HEK293 (cell line): ENCODE results near the gene ARNT2.

Source experiments
- CTCF ChIA-PET: fragments of 350-600 bp; formaldehyde crosslinking; extraction: SDS; loops from one replicate; lab custom pipeline; 2021; ENCODE audit warnings: antibody characterized with exemption; lab: Yijun Ruan, JAX
- POLR2A ChIA-PET: fragments of 300-600 bp; formaldehyde crosslinking; extraction: SDS; loops from one replicate; lab custom pipeline; 2020; ENCODE audit warnings: antibody characterized with exemption, inconsistent platforms; lab: Yijun Ruan, JAX
- H3K27ac ChIP-seq: fragments of 200-500 bp; sonication (Bioruptor generic); 2 replicates; pipeline ENCODE4 v1.5.1; 2014; ENCODE audit warnings: low read depth, low read length, control low read depth, inconsistent platforms; ENCODE audit errors: extremely low read depth
- H3K36me3 ChIP-seq, 2 experiments: fragments of 200-500 bp in 1 of 2; sonication (Bioruptor generic) in 1 of 2; 1 replicate in 1 of 2; 2 replicates in 1 of 2; pipeline ENCODE4 v1.5.1; 2014 to 2017; ENCODE audit warnings: inconsistent platforms in 2 of 2, low read length in 2 of 2; ENCODE audit not compliant: control insufficient read depth in 2 of 2, insufficient read depth in 1 of 2
- H3K4me1 ChIP-seq: fragments of 200-500 bp; sonication (Bioruptor generic); 2 replicates; pipeline ENCODE4 v1.5.1; 2014; ENCODE audit warnings: mild to moderate bottlenecking, low read length, inconsistent platforms; ENCODE audit not compliant: control insufficient read depth, insufficient read depth
- H3K4me3 ChIP-seq: 2 replicates; pipeline ENCODE4 v1.5.1; 2011; ENCODE audit warnings: low read depth, mild to moderate bottlenecking, control low read depth, low read length, moderate library complexity
- H3K9me3 ChIP-seq: fragments of 200-500 bp; sonication (Bioruptor generic); 2 replicates; pipeline ENCODE4 v1.5.1; 2014; ENCODE audit warnings: low read depth, low read length, inconsistent platforms; ENCODE audit not compliant: control insufficient read depth, insufficient read depth
- CTCF ChIP-seq: fragments of 450-650 bp; formaldehyde crosslinking; IDR thresholded peaks from 2 replicates; pipeline ENCODE4 v1.5.1; 2016; ENCODE audit warnings: missing biosample characterization, missing genetic modification characterization
- EGR2 ChIP-seq: fragments of 450-650 bp; formaldehyde crosslinking; IDR thresholded peaks from 2 replicates; pipeline ENCODE4 v1.5.1; 2016; ENCODE audit warnings: low read depth, missing biosample characterization, missing genetic modification characterization
- HOXC10 ChIP-seq: sonication (generic); formaldehyde crosslinking; IDR thresholded peaks from 2 replicates; pipeline ENCODE4 v1.8.1; 2023; ENCODE audit warnings: mild to moderate bottlenecking, missing genetic modification reagents
- HOXD13 ChIP-seq: sonication (generic); formaldehyde crosslinking; IDR thresholded peaks from 2 replicates; pipeline ENCODE4 v1.8.0; 2022; ENCODE audit warnings: missing genetic modification reagents, borderline replicate concordance
- KLF7 ChIP-seq: fragments of 450-650 bp; formaldehyde crosslinking; IDR thresholded peaks from 2 replicates; pipeline ENCODE4 v1.5.1; 2016; ENCODE audit warnings: missing biosample characterization, missing genetic modification characterization, borderline replicate concordance
- PRDM1 ChIP-seq: fragments of 450-650 bp; formaldehyde crosslinking; IDR thresholded peaks from 2 replicates; pipeline ENCODE4; 2016; ENCODE audit warnings: missing biosample characterization, missing genetic modification characterization
- ZBTB26 ChIP-seq: fragments of 450-650 bp; formaldehyde crosslinking; optimal IDR thresholded peaks from 2 replicates; pipeline ENCODE3; 2016; ENCODE audit warnings: missing biosample characterization, mild to moderate bottlenecking, missing genetic modification characterization
- ZNF112 ChIP-seq: fragments of 450-650 bp; formaldehyde crosslinking; IDR thresholded peaks from 2 replicates; pipeline ENCODE4 v1.5.0; 2017; ENCODE audit warnings: missing biosample characterization, missing genetic modification characterization
- ZNF16 ChIP-seq: fragments of 450-650 bp; formaldehyde crosslinking; IDR thresholded peaks from 2 replicates; pipeline ENCODE4 v1.5.1; 2016; ENCODE audit warnings: low read depth, missing biosample characterization, missing genetic modification characterization
- ZNF23 ChIP-seq: fragments of 450-650 bp; formaldehyde crosslinking; IDR thresholded peaks from 2 replicates; pipeline ENCODE4 v1.5.1; 2016; ENCODE audit warnings: missing biosample characterization, missing genetic modification characterization, borderline replicate concordance
- ZNF239 ChIP-seq: fragments of 450-650 bp; formaldehyde crosslinking; IDR thresholded peaks from 2 replicates; pipeline ENCODE4 v1.5.1; 2016; ENCODE audit warnings: missing biosample characterization, missing genetic modification characterization
- ZNF248 ChIP-seq: fragments of 450-650 bp; formaldehyde crosslinking; IDR thresholded peaks from 2 replicates; pipeline ENCODE4 v1.5.1; 2017; ENCODE audit warnings: missing biosample characterization, missing genetic modification characterization
- ZNF26 ChIP-seq: fragments of 450-650 bp; formaldehyde crosslinking; IDR thresholded peaks from 2 replicates; pipeline ENCODE4 v1.5.1; 2016; ENCODE audit warnings: missing biosample characterization, missing genetic modification characterization
- ZNF280D ChIP-seq: fragments of 450-650 bp; formaldehyde crosslinking; IDR thresholded peaks from 2 replicates; pipeline ENCODE4 v1.5.1; 2016; ENCODE audit warnings: missing biosample characterization, missing genetic modification characterization
- ZNF335 ChIP-seq: fragments of 450-650 bp; formaldehyde crosslinking; conservative IDR thresholded peaks from 2 replicates; pipeline ENCODE4 v1.5.1; 2016; ENCODE audit warnings: missing biosample characterization, missing genetic modification characterization
- ZNF529 ChIP-seq: fragments of 450-650 bp; formaldehyde crosslinking; IDR thresholded peaks from 2 replicates; pipeline ENCODE4 v1.5.1; 2017; ENCODE audit warnings: missing genetic modification characterization, missing biosample characterization; ENCODE audit not compliant: insufficient replicate concordance
- ZNF530 ChIP-seq: fragments of 450-650 bp; formaldehyde crosslinking; IDR thresholded peaks from 2 replicates; pipeline ENCODE4 v1.5.1; 2016; ENCODE audit warnings: low read depth, missing biosample characterization, missing genetic modification characterization
- ZNF544 ChIP-seq: fragments of 450-650 bp; formaldehyde crosslinking; IDR thresholded peaks from 2 replicates; pipeline ENCODE4 v1.5.0; 2017; ENCODE audit warnings: missing biosample characterization, missing genetic modification characterization
- ZNF623 ChIP-seq: fragments of 450-650 bp; formaldehyde crosslinking; IDR thresholded peaks from 2 replicates; pipeline ENCODE4 v1.5.1; 2016; ENCODE audit warnings: missing biosample characterization, missing genetic modification characterization
- ZNF664 ChIP-seq: fragments of 450-650 bp; formaldehyde crosslinking; IDR thresholded peaks from 2 replicates; pipeline ENCODE4 v1.5.1; 2016; ENCODE audit warnings: missing biosample characterization, missing genetic modification characterization
- ZNF776 ChIP-seq: fragments of 450-650 bp; formaldehyde crosslinking; IDR thresholded peaks from 2 replicates; pipeline ENCODE4 v1.5.0; 2017; ENCODE audit warnings: missing biosample characterization, missing genetic modification characterization, borderline replicate concordance
- ZNF777 ChIP-seq: fragments of 450-650 bp; formaldehyde crosslinking; IDR thresholded peaks from 2 replicates; pipeline ENCODE4 v1.5.1; 2017; ENCODE audit warnings: missing biosample characterization, missing genetic modification characterization, borderline replicate concordance
- ZNF837 ChIP-seq: fragments of 450-650 bp; formaldehyde crosslinking; IDR thresholded peaks from 2 replicates; pipeline ENCODE4 v1.5.1; 2016; ENCODE audit warnings: missing biosample characterization, missing genetic modification characterization
- ZXDB ChIP-seq: fragments of 450-650 bp; formaldehyde crosslinking; IDR thresholded peaks from 2 replicates; pipeline ENCODE4 v1.5.1; 2016; ENCODE audit warnings: missing biosample characterization, missing genetic modification characterization

ARNT2 gene

GRCh38 chr15:80441714-80442113 lies 37.5 kb downstream of the ARNT2 start:
- Histone ChIP-seq H3K4me1 (no peaks in the 10 kb centered on the region), H3K36me3 (no peaks in the 10 kb centered on the region; a peak in 1 of 3 replicates), H3K27ac (no peak overlapping the region), H3K9me3 (no peaks in the 10 kb centered on the region), H3K4me3 (no peak overlapping the region)
- POLR2A ChIA-PET: no interaction called here
- TF ChIP-seq ZNF837 (tag by site-specific recombination) (no peak), ZNF776 (tag by site-specific recombination) (no peak), ZNF16 (tag by site-specific recombination) (no peak), CTCF (no peak), ZNF664 (tag by site-specific recombination) (no peak), EGR2 (no peak), ZNF280D (tag by site-specific recombination) (no peak), ZNF248 (tag by site-specific recombination) (no peak), ZNF335 (tag by site-specific recombination) (no peak)
- CTCF ChIA-PET: interaction anchor here (2.2 kb wide), 1 partner anchor 13 kb away, joined by 9 read pairs; no protein-coding TSS in a partner anchor

- Histone ChIP-seq H3K9me3 (no peaks in the 10 kb centered on the region), H3K27ac (no peak overlapping the region), H3K4me1 (no peaks in the 10 kb centered on the region), H3K4me3 (no peak overlapping the region), H3K36me3 (no peaks in the 10 kb centered on the region; a peak in 1 of 3 replicates)
- TF ChIP-seq ZNF776 (tag by site-specific recombination): no peak
- TF ChIP-seq ZNF623 (tag by site-specific recombination): peak; percentile 92
- CTCF ChIA-PET: interaction anchor here (0.6 to 2.2 kb wide), 4 partner anchors 12 to 1415 kb away, joined by 3 to 9 read pairs (median 4); no protein-coding TSS in a partner anchor
- POLR2A ChIA-PET: no interaction called here
Observed at GRCh38 chr15:80442728-80443403, 38.7 kb downstream of the ARNT2 start.

- Histone ChIP-seq H3K36me3 (no peaks in the 10 kb centered on the region; a peak in 1 of 3 replicates), H3K4me1 (no peaks in the 10 kb centered on the region), H3K27ac (no peak overlapping the region), H3K9me3 (no peaks in the 10 kb centered on the region), H3K4me3 (no peak overlapping the region)
- CTCF ChIA-PET: interaction anchor here (1.1 kb wide), 1 partner anchor 11 kb away, joined by 3 read pairs; no protein-coding TSS in a partner anchor
- POLR2A ChIA-PET: no interaction called here
- TF ChIP-seq ZNF112 (tag by site-specific recombination): no peak
- TF ChIP-seq ZBTB26 (tag by site-specific recombination): no peak
- TF ChIP-seq ZNF26: no peak
- TF ChIP-seq HOXD13: 0 out of 2 replicates have a peak, but pooled peaks have one; percentile 41
- TF ChIP-seq HOXC10: no peak
- TF ChIP-seq ZNF777: no peak
- no peak for TF ChIP-seq ZXDB
- no peak for TF ChIP-seq ZNF23
- no peak for TF ChIP-seq ZNF544 (tag by site-specific recombination)
- TF ChIP-seq ZNF239 (tag by site-specific recombination): peak; percentile 32; the same call in 1 of the 2 replicates
- TF ChIP-seq PRDM1 (tag by site-specific recombination): no peak
- no peak for TF ChIP-seq KLF7 (tag by site-specific recombination)
- TF ChIP-seq ZNF530: no peak
- TF ChIP-seq ZNF529 (tag by site-specific recombination): no peak
Observed at GRCh38 chr15:80444680-80445251, 40.6 kb downstream of the ARNT2 start.
